HG03097 (cell line): Measurements from ENCODE around the gene C20orf141.
"Not testable (repeated sequence)": the region's sequence is repeated elsewhere in the genome, so short reads cannot be mapped to it uniquely, and the experiment has no call there.

Experiments used
- ATAC-seq: cut with Tn5 transposase; IDR thresholded peaks from one replicate; pipeline ENCODE4 v1.9.1; 2021; ENCODE audit not compliant: unreplicated experiment, low FRiP score

C20orf141 gene, protein sequence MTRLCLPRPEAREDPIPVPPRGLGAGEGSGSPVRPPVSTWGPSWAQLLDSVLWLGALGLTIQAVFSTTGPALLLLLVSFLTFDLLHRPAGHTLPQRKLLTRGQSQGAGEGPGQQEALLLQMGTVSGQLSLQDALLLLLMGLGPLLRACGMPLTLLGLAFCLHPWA

DNA sequence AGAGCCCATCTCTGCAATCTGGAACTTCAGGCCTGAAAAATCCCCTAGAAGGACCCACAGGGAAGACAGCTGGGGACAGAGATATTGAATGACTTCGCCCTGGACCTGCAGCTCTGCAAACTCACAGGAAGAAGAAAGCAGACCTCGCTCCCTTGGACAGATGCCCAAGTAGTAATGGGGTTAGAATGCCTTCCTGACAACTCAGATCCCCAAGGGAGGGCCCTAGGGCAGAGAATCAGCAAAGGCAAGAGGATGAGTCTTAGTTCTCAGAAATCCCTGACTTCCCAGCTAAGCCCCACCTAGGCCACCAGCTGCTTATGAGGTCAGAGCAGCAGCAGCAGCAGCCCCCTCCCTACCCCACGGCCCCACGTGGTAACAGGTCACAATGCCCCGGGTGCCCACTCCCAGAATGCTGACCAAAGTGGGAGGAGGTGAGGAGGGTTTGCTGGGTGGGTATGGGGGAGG, at the start of gene C20orf141:
C20orf141 (plus strand) TSS at position 401 of the 465 bp plus-strand sequence. CDS start 198 bp downstream, outside the sequence.
- ATAC-seq = no peak

DNA sequence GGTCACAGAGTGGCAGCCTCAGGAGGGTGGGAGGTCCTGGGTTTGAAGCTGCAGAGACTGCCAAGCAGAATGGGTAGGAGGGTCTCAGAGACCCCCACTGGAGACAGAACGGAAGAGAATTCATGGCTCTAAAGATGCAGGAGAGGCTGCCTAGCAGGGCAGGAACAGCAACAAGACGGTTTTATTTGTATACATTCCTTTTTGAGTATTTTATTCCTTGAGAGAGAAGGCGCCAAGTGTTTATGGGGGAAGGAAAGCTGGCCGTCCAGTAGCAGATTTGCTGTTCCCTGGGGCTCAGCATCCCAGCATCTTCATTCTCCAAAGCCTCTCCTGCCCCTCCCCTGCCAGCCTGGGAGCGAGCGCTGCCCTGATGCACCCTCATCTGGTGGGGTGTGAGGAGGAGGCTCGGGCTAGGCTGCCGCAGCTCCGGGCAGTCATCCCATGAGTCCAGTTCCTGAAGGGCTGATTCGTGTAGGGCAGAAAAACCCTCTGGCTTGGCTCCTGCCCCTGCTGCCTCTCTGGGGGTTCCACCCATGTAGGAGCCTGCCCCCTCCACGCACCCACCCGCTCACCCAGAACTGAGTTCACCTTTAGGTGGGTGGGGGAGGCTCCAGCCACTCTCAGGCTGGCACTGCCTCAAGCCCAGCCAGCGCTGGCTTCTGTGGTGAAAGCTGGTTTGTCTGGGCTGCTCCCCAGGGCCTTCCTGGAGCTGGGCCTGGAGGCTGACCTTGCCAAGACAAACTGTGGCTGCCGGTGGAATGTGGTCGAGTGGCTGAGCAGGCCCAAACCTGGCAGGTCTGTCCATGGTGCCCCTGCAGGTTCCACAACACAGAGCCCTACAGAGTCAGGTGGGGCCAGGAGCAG, 46.8 kb upstream of the C20orf141 start:
- no peak for ATAC-seq

DNA sequence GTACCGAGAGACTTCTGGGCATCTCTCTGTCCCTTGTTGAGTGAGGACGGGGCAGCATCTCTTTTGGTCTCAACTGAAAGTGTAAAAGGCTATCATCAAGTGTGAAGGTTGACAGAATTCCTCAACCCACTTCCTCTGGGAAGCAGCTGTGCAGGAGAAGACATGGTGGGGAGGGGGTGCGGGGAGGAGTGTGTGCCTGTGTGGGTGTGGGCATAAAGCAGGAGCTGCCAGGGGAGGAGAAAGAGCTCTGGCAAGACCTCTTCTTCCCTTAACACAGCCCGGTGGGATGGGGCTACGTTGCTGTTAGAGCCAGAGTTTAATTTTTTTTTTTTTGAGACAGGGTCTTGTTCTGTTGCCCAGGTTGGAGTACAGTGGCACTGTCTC, 46.2 kb upstream of the C20orf141 start:
- no peak for ATAC-seq

DNA sequence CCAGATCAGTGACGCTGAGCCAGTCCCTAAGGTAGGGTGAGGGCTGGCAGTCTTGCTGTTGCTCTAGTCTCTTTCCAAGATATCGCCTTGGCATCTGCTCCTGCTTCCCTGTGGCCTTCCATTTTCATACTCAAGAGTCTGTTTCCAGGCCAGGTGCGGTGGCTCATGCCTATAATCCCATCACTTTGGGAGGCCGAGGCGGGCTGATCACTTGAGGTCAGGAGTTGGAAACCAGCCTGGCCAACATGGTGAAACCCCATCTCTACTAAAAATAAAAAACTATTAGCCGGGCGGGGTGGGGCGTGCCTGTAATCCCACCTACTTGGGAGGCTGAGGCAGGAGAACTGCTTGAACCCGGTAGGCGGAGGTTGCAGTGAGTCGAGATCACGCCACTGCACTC, 44.7 kb upstream of the C20orf141 start:
- ATAC-seq = not testable (repeated sequence)

DNA sequence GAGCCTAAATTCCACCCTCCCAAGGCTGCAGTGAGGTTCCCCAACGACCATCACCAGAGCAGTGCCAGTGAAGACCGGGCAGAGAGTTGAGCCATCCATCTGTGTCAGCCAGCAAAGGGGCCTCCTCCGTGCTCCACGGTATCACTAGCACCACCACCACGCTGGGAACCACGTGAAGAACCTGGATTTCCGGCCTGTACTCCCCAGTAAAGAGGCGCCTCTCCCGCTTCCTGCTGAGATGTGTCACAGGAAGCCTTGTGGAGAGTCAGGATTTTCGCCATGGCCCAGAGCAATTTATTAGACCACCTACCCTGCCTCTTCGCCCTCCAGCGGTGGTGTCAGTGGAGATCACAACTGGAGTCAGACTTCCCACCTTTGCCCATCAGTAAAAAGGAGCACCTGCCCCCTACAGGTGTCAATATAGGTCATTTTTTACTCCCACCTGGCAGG, 43.1 kb upstream of the C20orf141 start:
- no peak for ATAC-seq

DNA sequence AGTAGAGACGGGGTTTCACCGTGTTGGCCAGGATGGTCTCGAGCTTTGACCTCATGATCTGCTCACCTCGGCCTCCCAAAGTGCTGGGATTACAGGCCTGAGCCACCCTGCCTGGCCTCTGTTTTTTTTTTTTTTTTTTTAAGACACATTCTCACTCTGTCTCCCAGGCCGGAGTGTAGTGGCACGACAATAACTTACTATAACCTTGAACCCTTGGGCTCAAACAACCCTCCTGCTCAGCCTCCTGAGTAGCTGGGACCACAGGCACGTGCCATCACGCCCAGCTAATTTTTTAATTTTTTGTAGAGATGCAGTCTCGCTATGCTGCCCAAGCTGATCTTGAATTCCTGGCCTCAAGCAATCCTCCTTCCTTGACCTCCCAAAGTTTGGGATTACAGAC, 41.0 kb upstream of the C20orf141 start:
- ATAC-seq = no peak

DNA sequence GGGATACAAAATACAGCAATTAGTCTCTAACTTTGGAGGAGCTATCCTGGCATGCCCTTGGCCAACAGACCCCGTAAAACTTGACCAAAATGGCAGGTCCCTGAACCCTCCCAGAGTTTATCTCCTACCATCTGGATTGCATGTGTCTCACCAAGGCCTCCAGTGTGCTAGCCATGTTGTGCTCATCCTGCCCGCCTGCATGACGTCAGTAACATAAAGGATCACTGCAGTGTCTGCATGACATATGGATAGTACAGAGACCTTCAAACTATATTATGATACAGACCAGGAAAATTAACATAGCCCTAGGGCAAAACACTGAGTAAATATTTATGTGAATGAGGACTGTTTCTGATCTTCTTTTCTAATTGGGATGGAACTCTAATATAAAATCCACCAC, 39.6 kb upstream of the C20orf141 start:
- ATAC-seq = no peak

DNA sequence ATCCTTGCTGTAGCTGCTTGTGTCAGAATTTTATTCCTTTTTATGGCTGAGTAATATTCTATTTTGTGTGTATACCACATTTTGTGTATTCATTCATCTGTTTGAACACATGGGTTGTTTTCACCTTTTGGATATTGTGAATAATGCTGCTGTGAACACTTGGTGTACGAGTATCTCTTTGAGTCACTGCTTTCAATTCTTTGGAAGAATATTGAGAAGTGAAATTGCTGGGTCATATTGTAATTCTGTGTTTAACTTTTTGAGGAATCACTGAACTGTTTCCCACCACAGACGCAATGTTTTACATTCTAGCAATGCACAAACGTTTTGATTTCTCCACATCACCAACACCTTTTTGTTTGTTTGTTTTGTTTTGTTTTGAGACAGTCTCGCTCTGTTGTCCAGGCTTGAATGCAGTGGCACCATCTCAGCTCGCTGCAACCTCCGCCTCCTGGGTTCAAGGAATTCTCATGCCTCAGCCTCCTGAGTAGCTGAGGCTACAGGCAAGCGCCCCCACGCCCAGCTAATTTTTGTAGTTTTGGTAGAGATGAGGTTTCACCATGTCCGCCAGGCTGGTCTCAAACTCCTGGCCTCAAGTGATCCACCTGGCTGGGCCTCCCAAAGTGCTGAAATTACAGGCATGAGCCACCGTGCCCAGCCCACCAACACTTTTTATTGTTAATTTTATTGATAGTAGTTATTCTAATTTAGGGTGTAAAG, 36.0 kb upstream of the C20orf141 start:
- ATAC-seq = no peak

DNA sequence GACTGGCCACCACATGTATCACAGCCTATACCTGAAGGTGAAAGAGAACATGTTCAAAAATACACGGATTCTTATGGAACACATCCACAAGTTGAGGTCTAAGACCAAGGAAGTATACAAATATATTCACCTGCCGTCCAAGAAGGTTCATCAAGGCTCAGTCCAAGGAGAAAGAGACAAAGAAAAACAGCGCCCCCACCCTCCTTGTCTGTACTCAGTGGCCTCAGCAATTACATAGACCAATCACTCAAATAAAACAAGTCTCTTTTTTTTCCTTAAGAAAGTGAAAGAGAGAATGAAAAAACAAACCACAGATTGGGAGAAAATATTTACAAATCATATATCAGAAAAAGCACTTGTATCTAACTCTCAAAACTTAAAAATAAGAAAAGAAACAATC, 33.8 kb upstream of the C20orf141 start:
- no peak for ATAC-seq

DNA sequence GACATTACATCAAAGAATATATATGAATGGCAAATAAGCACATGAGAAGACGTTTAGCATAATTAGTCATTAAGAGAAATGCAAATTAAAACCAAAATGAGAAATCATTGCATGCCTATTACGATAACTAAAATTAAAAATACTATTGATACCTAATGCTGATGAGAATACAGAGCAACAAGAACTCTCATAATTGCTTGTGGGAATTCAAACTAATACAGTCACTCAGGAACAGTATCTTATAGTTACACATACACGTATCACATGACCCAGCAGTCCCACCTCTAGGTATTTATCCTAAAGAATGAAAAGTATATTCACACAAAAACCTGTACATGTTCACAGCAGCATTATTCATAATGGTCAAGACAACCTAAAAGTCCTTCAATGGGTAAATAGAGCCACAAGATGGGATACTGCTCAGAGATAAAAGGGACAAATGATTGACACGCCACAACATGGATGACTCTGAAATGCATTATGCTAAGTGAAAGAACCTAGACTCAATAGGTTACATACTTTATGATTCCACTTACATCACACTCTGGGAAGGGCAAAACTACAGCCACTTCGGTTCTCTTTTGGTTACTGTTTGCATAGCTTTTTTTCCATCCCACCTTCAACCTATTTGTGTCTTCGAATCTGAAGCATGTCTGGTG, 30.8 kb upstream of the C20orf141 start:
- ATAC-seq = no peak

DNA sequence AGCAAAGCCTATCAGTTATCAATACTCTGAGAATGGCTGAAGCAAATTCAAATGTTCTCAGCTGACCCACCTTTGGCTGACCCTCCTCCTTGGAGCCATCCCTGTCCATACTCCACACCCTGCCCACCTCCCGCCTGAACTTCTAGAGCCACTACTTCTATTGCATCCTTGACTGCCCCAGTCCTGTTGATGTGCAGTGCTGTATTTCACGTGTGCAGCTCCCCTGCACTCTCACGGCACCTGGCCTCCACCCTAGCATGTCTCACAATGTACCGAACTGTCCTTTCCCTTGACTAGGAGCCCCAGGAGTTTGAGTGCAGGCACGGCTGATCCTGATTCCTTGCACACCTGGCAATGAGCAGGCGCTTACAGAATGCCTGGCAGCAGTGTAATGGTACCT, 21.3 kb upstream of the C20orf141 start:
- ATAC-seq = no peak

DNA sequence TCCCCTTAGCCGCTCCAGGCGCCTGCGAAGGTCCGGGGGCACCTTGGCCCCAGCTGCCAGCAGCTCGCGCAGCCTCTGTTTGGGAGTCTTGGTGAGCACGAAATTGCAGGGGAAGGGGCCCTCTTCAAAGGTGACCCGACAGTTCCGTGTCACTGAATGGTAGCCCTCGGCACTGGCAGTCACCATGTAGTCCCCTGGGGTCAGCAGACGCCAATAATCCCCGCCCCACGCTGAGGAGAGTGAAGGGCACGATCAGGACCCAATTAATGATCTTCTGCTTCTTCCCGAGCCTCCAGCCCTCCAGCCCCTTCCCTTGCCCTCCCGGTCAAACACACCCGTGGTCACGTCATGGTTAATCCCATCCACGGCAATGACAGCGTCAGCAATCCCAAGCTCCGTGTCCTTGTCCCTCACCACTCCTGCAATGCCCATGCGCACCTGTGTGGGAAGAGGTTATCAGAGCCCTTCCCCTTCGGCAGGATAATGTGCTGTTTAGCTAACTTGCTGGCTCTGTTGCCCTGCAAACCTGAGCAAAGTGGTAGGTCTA, 20.5 kb upstream of the C20orf141 start:
- ATAC-seq = no peak

DNA sequence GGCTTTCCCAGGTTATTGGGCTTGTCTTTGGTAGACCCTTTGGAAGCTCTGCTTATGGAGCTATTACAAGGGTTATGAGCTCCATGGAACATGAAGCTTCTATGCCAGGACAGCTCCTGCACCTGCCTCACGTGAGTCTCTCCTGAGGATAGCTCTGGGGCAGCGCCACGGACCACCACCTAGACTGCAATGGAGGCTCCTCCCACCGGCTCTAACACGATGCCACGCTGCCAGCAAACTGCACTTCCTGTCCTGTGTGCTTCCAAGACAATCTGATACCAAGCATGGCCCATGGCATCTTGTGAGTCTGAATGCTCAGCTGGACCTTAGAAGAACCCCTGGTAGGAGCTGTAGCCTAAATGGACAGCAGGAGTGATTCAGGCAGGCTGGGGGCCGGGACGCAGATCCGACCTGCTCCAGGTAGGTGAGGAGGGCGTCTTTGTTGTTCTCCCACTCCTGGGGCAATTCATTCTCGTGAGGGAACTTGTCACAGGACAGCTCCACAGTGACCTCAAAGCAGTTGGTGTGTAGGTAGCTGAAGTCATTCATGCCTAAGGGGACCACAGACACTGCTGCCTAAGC, 19.8 kb upstream of the C20orf141 start:
- no peak for ATAC-seq

DNA sequence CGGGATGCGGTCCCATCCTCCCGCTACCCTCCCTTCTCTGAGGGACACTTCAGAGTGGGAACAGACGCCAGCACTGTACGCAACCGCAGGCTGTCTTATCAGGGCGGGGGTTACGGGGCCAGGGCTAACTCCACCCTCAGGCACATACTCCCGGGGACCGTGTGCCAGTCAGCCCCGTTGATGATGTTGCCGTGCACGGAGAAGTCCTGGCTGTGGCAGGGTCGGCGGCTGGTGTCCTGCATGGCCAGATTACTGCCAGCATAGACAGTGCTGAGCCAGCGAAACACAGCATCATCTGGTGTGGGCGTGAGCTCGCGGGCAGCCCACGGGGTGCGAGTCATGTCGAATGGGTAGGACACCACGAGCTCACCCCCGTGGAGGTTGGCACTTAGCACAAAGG, 19.3 kb upstream of the C20orf141 start:
- ATAC-seq = no peak

DNA sequence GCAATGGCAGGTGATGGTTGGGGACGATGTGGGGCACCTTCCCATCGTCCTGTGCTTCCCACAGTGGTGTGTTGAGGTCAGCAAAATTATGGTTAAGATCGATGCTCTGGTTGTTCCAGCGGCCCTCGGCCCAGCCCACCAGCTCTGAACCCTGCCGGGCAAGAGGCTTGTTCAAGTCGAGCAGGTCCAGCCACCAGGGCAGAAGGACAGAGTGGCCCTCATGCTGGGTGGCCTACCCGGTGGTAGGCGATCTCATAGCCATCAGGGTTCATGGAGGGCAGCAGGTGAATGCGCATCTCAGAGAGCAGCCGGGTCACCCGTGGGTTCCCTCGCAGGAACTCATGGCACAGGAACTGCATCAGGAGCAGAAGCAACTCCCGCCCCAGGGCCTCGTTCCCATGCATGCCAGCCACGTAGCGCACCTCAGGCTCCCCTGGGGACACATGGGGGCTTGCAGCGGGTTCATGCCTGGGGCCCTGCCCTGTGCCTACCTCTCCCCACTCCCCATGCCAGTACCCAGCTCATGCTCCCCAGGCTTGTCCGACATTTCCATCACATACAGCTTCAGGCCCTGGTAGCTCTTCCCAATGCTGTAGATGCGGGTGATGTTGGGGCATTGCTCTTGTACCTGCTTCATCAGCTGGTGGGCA, 18.7 kb upstream of the C20orf141 start:
- ATAC-seq = no peak

DNA sequence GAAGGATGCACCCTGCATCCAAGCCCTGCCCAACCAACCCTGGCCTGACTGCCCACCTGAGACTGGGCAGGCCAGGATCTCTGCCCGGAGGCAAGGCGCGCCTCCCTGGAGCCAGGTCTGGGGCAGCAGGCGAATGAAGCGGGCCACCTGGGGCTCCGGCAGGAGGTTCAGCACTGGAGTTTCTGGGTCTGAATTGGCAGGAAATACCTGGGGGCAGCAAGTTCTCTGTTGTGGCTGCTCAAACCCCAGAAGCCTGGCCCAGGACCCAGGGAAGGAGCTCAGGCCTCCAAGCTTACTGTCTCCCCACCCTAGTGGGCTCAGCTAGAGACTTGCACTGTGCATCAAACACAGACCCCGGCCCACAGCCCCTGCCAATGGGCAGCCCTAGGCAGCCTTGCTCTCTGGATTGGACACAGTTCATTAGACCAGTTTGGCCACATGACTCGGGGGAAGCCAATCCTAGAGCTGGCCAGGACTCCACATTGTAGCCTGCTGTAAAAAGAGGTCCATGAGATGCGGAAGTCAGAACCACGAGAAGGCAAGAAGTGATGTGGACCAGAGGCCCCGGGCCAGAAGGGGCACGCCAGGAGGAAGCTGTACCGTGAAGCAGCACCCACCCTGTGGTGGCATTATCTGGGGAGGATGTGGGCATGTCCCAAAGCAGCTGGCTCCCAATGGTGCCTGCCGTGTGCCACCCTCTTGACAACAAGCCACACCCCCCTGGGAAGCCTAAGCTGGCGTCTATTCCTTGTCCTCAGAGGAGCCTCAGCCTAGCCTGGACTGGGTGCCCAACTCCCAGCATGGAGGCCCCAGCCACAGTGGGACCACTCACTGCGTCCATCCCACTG, 17.4 kb upstream of the C20orf141 start:
- no peak for ATAC-seq

DNA sequence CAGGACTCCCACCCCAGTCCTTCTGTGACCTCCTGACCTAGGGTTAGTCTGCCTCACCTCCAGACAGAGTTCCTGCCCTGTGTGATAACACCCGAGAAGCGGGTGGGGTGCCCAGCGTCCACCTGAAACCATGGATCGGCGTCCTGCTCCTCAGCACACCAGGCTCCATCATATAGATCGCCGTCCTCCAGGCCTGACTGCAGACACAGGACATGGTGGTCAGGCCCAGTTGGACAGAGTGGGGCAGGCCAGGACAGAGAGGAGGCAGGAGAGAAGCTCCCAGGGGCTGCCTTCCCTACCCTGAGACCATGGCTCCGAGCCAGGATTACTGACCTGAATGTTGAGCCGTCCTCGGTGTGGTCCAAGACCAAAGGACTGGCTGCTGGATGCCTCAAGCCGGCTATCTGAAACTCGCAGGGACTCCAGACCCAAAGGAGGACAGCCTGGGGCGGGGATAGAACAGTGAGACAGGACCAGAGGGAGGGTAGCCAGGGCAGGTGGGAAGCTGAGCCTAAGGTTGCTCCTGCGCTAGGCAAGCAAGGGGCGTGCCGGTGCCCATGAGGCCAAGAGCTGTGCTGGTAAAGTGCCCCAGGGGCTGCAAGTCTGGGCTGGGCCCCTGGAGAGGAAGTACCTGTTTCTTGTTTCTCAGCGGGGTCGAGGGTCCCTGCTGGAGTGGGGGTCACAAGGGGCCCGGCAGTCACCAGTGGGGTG, 16.5 kb upstream of the C20orf141 start:
- ATAC-seq = no peak

DNA sequence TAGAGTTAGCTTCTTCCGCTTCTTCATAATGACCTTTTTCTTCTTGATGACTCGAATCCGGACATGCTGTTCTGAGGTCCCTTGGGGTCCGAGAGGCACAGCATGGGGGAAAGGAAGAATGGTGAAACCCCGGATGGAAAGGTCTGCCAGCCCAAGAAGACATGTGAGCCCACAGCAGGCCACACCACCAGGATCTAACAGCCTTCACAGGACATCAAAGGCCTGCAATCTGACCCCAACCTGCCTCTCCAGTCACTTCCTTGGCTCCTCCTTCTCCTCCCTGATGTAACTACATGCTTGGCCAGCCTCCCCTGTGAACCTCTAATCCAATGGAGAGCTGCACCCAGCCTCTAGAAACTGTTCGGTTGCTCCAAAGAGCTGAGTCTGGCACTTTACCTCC, 16.0 kb upstream of the C20orf141 start:
- ATAC-seq = no peak
